GM10248 (cell line): Measurements from ENCODE around the gene TMEM167B.
A peak's percentile ranks its signal among the peaks of the same experiment; 100 is the strongest.

ENCODE experiments used
- CTCF ChIA-PET: fragments of 300-600 bp; sonication (Branson Sonifier 250); formaldehyde crosslinking; extraction: SDS; loops from one replicate; lab custom pipeline; 2021; ENCODE audit warnings: antibody characterized with exemption; lab: Yijun Ruan, JAX
- POLR2A ChIA-PET: fragments of 350-650 bp; sonication (Branson Sonifier 250); formaldehyde crosslinking; extraction: SDS; loops from one replicate; lab custom pipeline; 2020; ENCODE audit warnings: antibody characterized with exemption; lab: Yijun Ruan, JAX
- DNase-seq: peaks from one replicate; pipeline ENCODE4 v3.0.0; 2012; ENCODE audit errors: extremely low spot score
- TF ChIP-seq, protein P1 (sequence below): IDR thresholded peaks from 2 replicates; pipeline ENCODE4 v1.5.1; 2012; ENCODE audit warnings: mild to moderate bottlenecking, low read depth; ENCODE audit errors: extremely low read depth, missing control alignments, control extremely low read depth

Gene TMEM167B

GRCh38 chr1:109089242-109090015, 1.1 kb upstream of the TMEM167B start:
- TF ChIP-seq, protein P1, sequence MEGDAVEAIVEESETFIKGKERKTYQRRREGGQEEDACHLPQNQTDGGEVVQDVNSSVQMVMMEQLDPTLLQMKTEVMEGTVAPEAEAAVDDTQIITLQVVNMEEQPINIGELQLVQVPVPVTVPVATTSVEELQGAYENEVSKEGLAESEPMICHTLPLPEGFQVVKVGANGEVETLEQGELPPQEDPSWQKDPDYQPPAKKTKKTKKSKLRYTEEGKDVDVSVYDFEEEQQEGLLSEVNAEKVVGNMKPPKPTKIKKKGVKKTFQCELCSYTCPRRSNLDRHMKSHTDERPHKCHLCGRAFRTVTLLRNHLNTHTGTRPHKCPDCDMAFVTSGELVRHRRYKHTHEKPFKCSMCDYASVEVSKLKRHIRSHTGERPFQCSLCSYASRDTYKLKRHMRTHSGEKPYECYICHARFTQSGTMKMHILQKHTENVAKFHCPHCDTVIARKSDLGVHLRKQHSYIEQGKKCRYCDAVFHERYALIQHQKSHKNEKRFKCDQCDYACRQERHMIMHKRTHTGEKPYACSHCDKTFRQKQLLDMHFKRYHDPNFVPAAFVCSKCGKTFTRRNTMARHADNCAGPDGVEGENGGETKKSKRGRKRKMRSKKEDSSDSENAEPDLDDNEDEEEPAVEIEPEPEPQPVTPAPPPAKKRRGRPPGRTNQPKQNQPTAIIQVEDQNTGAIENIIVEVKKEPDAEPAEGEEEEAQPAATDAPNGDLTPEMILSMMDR: peak; percentile 36
- DNase-seq: peak; percentile 53
- ChIA-PET POLR2A (no interaction called here), CTCF (interaction anchor here (0.6 to 3.9 kb wide), 7 partner anchors 10 to 42 kb away, joined by 3 to 23 read pairs (median 3); partner anchors contain the start of gene TAF13)

- ChIA-PET POLR2A (interaction anchor here (2.4 kb wide), 1 partner anchor 9 kb away, joined by 13 read pairs; no protein-coding TSS in a partner anchor), CTCF (interaction anchor here (0.9 to 3.9 kb wide), 7 partner anchors 8 to 49 kb away, joined by 3 to 23 read pairs (median 5); partner anchors contain the start of genes TAF13 and WDR47)
- peak; percentile 58 for DNase-seq
- TF ChIP-seq, protein P1: no peak
These were observed 694 bp downstream of the TMEM167B start for GRCh38 chr1:109091078-109091838.

GRCh38 chr1:109091839-109092193, 1.3 kb downstream of the TMEM167B start:
- TF ChIP-seq, protein P1: no peak
- DNase-seq: no peak
- CTCF ChIA-PET: interaction anchor here (0.9 to 3.9 kb wide), 5 partner anchors 8 to 50 kb away, joined by 3 to 23 read pairs (median 5); partner anchors contain the start of gene WDR47
- POLR2A ChIA-PET: interaction anchor here (2.4 kb wide), 1 partner anchor 8 kb away, joined by 13 read pairs; no protein-coding TSS in a partner anchor

DNA sequence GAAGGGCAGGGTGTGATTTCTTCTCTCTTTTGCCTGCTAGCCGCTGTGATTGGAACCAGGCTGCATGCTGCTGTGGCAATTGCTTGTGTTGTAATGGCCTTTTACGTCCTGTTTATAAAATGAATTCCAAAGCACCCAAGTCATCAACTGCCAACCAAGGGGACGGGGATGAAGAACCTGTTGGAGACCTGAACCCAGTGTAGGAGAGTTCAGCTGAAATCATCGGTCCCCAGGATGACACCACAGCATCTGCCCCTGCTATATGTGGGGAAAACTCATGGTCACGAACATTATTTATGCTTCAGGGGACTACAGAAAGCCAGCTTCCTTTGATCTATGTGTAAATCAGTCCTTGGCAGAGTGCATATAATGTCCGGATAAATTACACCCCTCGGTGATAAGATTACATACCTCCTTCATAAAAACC, 3.8 kb downstream of the TMEM167B start:
- POLR2A ChIA-PET: no interaction called here
- TF ChIP-seq, protein P1: no peak
- CTCF ChIA-PET: no interaction called here
- no peak for DNase-seq

DNA sequence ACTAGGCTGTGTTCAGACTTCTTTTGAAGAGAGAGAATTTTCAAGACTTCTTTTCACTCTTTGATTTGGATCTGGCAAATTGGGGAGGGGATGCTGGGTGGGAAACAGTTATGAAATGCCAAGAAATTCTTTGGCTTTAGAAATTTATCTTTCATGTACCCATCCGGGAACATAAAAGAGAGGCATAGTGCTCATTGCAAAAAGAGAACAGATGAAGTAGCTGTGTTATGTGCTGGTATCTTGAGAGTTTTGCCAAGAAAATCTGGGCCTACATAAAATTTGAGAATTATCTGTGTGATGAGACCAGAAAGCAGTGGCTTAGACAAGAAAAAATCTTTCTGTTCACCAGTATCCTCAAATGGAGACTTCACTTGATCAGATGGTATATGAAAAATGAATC, 4.3 kb downstream of the TMEM167B start:
- DNase-seq: no peak
- TF ChIP-seq, protein P1: no peak
- ChIA-PET CTCF (no interaction called here), POLR2A (no interaction called here)

DNA sequence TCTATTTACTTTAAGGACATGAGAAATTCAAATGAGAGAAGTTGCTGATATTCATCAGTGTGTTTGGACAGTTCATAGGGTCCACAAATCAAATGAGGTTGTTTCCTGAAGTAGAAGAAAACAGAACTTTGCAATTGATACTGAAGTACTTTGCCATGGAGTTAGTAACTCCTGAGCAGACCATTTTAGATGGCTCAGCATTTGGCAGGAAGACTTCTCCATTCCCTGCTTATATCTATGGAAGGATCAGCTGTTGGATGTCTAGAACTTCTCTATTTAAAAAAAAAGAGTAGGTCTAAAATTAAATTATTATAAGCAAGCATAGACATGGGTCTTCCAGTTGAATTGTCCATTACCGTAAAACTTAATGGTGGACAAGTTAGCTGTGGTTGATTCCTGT, 5.1 kb downstream of the TMEM167B start:
- POLR2A ChIA-PET: no interaction called here
- TF ChIP-seq, protein P1: no peak
- CTCF ChIA-PET: interaction anchor here (0.8 to 1.2 kb wide), 2 partner anchors 17 to 19 kb away, joined by 3 to 5 read pairs; partner anchors contain the start of gene TAF13
- no peak for DNase-seq
